Coronary artery (tissue), 2 donors: Measurements from ENCODE around the gene PLD4.

Experiments
- DNase-seq: peaks from one replicate; pipeline ENCODE4 v3.0.0-alpha.2; 2017; ENCODE audit warnings: low spot score
- H3K27ac ChIP-seq, 2 donors: fragments of 200-600 bp; sonication (generic); one replicate each; pipeline ENCODE4 v1.5.1; 2016 to 2019
- H3K4me3 ChIP-seq: fragments of 200-600 bp; sonication (generic); 2 replicates; pipeline ENCODE4 v1.5.1; 2016; ENCODE audit warnings: mild to moderate bottlenecking, moderate library complexity
- CTCF ChIP-seq: fragments of 200-600 bp; sonication (generic); IDR thresholded peaks from one replicate; pipeline ENCODE4 v1.5.1; 2019; ENCODE audit warnings: antibody characterized with exemption

Gene PLD4

GRCh38 chr14:104878582-104878981 is 46.1 kb upstream of the PLD4 start:
- no peak overlapping the region for H3K4me3 ChIP-seq
- no peak overlapping the region for H3K27ac ChIP-seq
- DNase-seq, result no peak
- TF ChIP-seq CTCF, result no peak

- no peak for DNase-seq
- TF ChIP-seq CTCF, result no peak
Measured at GRCh38 chr14:104879201-104879982, 45.3 kb upstream of the PLD4 start.

GRCh38 chr14:104879983-104880565 is 44.6 kb upstream of the PLD4 start:
- no peak for DNase-seq
- Histone ChIP-seq H3K27ac (no peak overlapping the region), H3K4me3 (no peak overlapping the region)
- no peak for TF ChIP-seq CTCF

More at GRCh38 chr14:104879201-104879982, 45.3 kb upstream of the PLD4 start:
- Histone ChIP-seq H3K4me3 (no peak overlapping the region), H3K27ac (no peak overlapping the region)

- no peak overlapping the region for H3K27ac ChIP-seq
- no peak overlapping the region for H3K4me3 ChIP-seq
- no peak for DNase-seq
- no peak for TF ChIP-seq CTCF
Measured at GRCh38 chr14:104880584-104881210, 44.0 kb upstream of the PLD4 start.

GRCh38 chr14:104881369-104881979 is 43.2 kb upstream of the PLD4 start:
- TF ChIP-seq CTCF, result no peak
- DNase-seq, result no peak
- H3K27ac ChIP-seq, result no peak overlapping the region
- H3K4me3 ChIP-seq, result no peak overlapping the region

GRCh38 chr14:104882325-104882973 is 42.2 kb upstream of the PLD4 start:
- no peak overlapping the region for H3K4me3 ChIP-seq
- H3K27ac ChIP-seq, result no peak overlapping the region
- no peak for DNase-seq
- no peak for TF ChIP-seq CTCF
